Neural progenitor cell (in vitro differentiated cells): Measurements from ENCODE around the gene NDUFS8.

ENCODE experiments used
- EZH2 ChIP-seq: fragments of 200-600 bp; sonication (generic); IDR thresholded peaks from 2 replicates; pipeline ENCODE4 v1.6.1; 2017; ENCODE audit warnings: antibody characterized with exemption, mild to moderate bottlenecking, moderate library complexity
- TF ChIP-seq, protein P1 (sequence below): fragments of 200-600 bp; sonication (generic); IDR thresholded peaks from 2 replicates; pipeline ENCODE4 v1.5.1; 2017; ENCODE audit warnings: antibody characterized with exemption, mild to moderate bottlenecking

DNA sequence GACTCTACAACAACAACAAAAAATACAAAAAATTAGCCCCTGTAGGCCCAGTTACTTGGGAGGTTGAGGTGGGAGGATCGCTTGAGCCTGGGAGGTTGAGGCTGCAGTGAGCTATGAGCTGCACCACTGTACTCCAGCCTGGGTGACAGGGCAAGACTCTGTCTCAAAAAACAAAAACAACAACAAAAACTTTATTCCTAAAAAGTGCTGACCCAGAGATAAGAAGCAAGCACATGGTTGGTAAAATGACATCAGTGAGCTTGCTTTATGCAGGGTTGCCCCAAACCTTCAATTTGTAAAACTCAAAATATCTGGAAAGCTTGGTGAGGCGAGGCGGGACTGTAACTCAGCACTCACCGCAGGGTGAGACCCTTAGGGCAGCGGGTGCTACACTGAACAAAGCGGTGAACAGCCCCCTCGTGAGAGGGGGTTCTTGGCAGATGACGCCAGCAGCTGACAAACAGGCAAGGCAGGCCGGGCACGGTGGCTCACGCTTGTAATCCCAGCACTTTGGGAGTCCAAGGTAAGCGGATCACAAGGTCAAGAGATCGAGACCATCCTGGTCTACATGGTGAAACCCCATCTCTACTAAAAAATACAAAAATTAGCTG lies 4.9 kb downstream of the NDUFS8 start:
- TF ChIP-seq, protein P1, sequence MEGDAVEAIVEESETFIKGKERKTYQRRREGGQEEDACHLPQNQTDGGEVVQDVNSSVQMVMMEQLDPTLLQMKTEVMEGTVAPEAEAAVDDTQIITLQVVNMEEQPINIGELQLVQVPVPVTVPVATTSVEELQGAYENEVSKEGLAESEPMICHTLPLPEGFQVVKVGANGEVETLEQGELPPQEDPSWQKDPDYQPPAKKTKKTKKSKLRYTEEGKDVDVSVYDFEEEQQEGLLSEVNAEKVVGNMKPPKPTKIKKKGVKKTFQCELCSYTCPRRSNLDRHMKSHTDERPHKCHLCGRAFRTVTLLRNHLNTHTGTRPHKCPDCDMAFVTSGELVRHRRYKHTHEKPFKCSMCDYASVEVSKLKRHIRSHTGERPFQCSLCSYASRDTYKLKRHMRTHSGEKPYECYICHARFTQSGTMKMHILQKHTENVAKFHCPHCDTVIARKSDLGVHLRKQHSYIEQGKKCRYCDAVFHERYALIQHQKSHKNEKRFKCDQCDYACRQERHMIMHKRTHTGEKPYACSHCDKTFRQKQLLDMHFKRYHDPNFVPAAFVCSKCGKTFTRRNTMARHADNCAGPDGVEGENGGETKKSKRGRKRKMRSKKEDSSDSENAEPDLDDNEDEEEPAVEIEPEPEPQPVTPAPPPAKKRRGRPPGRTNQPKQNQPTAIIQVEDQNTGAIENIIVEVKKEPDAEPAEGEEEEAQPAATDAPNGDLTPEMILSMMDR: no peak
- TF ChIP-seq EZH2: no peak
